ENCODE results near the gene MBOAT7. TPM values are rescaled to one million over a fixed set of nuclear protein-coding genes. Genes with fewer than 3 reads are reported as not detected.
"Not testable (repeated sequence)": the region's sequence is repeated elsewhere in the genome, so short reads cannot be mapped to it uniquely, and the experiment has no call there.

MBOAT7 gene
- polyA plus RNA-seq, 3 donors = 56.8 to 85.9 (median 80.3) TPM

DNA sequence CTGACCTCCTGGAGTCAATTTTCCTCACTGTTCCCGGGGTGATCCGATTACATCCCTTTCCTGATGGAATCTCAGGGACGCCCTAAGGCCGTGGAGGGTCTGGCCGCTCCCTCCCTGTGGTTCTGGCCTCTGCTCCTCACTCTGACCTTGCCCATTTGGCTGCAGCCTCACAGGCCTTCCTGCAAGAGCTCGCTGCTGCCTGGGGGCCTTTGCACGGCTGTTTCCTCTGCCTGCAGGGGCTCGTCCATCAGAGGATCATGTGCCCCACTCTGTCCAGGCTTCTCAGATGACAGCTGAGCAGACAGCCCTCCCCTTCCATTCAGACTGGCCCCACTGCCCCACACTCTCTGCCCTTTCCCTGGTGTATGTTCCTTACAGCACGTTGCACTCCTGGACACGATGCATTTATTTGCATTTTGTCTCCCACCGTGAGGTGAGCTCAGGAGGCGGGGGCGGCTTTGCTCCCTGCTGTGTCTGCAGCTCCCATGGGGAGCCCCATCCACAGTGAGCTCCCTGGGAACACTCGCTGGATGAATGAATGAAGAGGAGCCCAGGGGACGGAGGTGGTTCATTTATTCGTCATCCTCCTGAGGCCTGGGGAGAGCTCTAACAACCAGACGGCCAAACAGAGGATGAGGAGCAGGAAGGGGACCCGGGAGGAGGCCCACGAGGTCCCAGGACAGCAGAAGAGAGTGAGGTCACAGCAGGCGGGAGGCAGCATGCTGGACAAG, 28.3 kb upstream of the MBOAT7 start:
- DNase-seq (ENCODE audit: extremely low read depth in 1 of 11, low read depth in 9 of 11, low spot score in 4 of 11) = not testable (repeated sequence)

GRCh38 chr19:54216869-54217268, 27.5 kb upstream of the MBOAT7 start:
- no peak for DNase-seq (ENCODE audit: extremely low read depth in 1 of 11, low read depth in 9 of 11, low spot score in 4 of 11)

GRCh38 chr19:54214734-54215133, 25.4 kb upstream of the MBOAT7 start:
- not testable (repeated sequence) for DNase-seq (ENCODE audit: extremely low read depth in 1 of 11, low read depth in 9 of 11, low spot score in 4 of 11)

GRCh38 chr19:54214217-54214616, 24.8 kb upstream of the MBOAT7 start:
- not testable (repeated sequence) for DNase-seq (ENCODE audit: extremely low read depth in 1 of 11, low read depth in 9 of 11, low spot score in 4 of 11)

GRCh38 chr19:54211235-54211634, 21.9 kb upstream of the MBOAT7 start:
- DNase-seq (ENCODE audit: extremely low read depth in 1 of 11, low read depth in 9 of 11, low spot score in 4 of 11) = no peak

DNA sequence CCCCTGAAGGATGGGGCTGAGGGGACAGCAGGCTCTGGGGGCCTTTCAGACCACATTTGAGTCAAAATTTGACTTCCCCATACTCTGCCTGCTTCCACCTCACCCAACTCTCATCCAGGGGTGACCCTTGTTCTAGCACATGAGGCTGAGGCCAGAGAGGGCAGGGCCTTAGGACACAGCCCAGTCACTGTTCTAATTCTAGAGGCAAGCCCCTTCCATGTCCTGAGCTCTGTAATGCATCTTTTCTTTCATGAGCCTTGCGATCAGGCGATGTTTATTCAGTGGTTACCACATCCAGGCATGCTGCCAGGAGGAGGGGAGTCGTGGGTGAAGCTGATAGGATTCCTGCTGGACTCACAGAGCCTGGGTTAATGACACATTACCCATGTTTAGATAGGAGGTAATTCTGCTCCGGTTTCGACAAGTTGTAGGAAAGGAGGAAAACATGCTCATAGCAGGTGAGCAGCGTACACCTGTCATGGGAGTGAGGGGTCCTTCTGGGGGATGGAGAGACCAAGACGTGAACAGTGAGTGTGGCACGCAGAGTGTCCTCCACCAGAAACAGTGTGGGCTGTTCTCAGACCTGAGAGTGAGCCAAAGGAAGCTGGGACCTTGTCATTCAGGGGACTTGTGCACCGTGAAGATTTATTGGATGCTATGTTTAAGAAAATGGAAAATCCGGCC, 20.6 kb upstream of the MBOAT7 start:
- peak in 9 of 11 donors; percentile 64 to 89 (median 77) for DNase-seq (ENCODE audit: extremely low read depth in 1 of 11, low read depth in 9 of 11, low spot score in 4 of 11)

GRCh38 chr19:54209058-54209810, 19.9 kb upstream of the MBOAT7 start:
- DNase-seq (ENCODE audit: extremely low read depth in 1 of 11, low read depth in 9 of 11, low spot score in 4 of 11) = no peak

- no peak for DNase-seq (ENCODE audit: extremely low read depth in 1 of 11, low read depth in 9 of 11, low spot score in 4 of 11)
Observed at GRCh38 chr19:54208784-54209057, 19.3 kb upstream of the MBOAT7 start.

- DNase-seq (ENCODE audit: extremely low read depth in 1 of 11, low read depth in 9 of 11, low spot score in 4 of 11) = no peak
Observed at GRCh38 chr19:54207983-54208783, 18.8 kb upstream of the MBOAT7 start.

- no peak for DNase-seq (ENCODE audit: extremely low read depth in 1 of 11, low read depth in 9 of 11, low spot score in 4 of 11)
Observed at GRCh38 chr19:54207676-54207982, 18.2 kb upstream of the MBOAT7 start.

DNA sequence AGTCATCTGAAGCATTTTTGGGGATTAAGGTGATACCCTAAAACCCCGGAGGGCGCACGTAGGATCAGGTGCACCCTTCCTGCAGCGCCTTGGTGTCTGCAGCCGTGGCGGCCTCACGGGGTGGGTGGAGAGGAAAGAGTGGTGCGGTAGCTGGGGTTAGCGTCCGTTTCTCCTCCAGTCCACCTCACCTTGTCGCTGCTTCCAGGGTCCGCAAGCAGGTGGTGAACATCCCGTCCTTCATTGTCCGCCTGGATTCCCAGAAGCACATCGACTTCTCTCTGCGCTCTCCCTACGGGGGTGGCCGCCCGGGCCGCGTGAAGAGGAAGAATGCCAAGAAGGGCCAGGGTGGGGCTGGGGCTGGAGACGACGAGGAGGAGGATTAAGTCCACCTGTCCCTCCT, 17.8 kb upstream of the MBOAT7 start:
- not testable (repeated sequence) for DNase-seq (ENCODE audit: extremely low read depth in 1 of 11, low read depth in 9 of 11, low spot score in 4 of 11)

GRCh38 chr19:54206831-54207177, 17.4 kb upstream of the MBOAT7 start:
- DNase-seq (ENCODE audit: extremely low read depth in 1 of 11, low read depth in 9 of 11, low spot score in 4 of 11) = no peak

DNA sequence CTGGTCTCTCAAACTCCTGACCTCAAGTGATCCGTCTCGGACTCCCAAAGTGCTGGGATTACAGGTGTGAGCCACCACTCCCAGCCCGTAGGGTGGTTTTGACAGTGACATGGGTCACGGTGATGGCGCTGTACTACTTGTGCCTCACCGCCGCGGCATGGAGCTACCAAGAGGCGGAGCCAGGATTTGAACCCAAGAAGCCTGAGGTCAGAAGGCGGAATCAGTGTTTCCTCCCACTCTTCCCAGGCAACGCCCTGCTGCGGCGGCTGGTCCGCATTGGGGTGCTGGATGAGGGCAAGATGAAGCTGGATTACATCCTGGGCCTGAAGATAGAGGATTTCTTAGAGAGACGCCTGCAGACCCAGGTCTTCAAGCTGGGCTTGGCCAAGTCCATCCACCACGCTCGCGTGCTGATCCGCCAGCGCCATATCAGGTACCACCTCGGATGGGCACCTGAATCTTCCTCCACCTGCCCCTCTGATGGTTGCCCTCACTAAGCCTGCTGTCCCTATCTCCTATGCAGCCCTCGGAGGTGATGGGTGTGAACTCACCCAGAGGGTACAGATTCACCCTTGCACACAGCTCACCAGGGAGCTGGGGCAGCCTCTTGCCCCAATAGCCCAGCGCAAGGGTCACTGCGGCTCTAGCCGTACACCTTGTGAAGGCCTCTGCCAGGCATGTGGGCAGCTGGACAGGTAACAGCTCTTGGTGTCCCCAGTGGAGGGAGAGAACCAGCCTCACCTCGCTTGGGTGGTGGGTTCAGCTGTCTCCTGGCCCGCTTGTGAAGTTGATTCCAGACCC, 16.9 kb upstream of the MBOAT7 start:
- no peak for DNase-seq (ENCODE audit: extremely low read depth in 1 of 11, low read depth in 9 of 11, low spot score in 4 of 11)

GRCh38 chr19:54204767-54205468, 15.5 kb upstream of the MBOAT7 start:
- DNase-seq (ENCODE audit: extremely low read depth in 1 of 11, low read depth in 9 of 11, low spot score in 4 of 11) = no peak

- DNase-seq (ENCODE audit: extremely low read depth in 1 of 11, low read depth in 9 of 11, low spot score in 4 of 11) = no peak
Observed at GRCh38 chr19:54203151-54203611, 13.8 kb upstream of the MBOAT7 start.

- no peak for DNase-seq (ENCODE audit: extremely low read depth in 1 of 11, low read depth in 9 of 11, low spot score in 4 of 11)
Observed at GRCh38 chr19:54201980-54202379, 12.6 kb upstream of the MBOAT7 start.

- DNase-seq (ENCODE audit: extremely low read depth in 1 of 11, low read depth in 9 of 11, low spot score in 4 of 11) = no peak
Observed at GRCh38 chr19:54201172-54201701, 11.9 kb upstream of the MBOAT7 start.

DNA sequence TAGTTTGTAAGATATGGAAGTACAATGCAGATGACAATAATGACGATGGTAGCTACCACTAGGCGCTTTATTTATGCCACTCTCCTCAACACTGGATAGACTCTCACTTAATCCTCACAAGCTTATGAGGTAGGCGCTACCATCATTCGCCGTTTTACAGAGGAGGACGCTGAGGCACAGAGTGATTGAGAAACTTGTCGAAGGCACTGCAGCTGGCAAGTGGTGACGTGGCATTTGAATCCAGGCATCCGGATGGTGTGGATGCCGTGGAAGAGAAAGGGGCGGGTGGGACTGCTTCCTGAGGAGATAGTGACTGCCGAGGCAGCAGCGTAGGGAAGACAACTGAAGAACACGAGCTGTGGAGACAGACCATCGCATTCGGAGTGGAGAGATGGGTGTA, 10.0 kb upstream of the MBOAT7 start:
- DNase-seq (ENCODE audit: extremely low read depth in 1 of 11, low read depth in 9 of 11, low spot score in 4 of 11) = no peak
